Hepatic stellate cell (primary cell): ENCODE data around the gene BTBD2.

Source experiments
- DNase-seq: peaks from one replicate; pipeline ENCODE4 v3.0.0; 2011; ENCODE audit warnings: low spot score

BTBD2 gene

DNA sequence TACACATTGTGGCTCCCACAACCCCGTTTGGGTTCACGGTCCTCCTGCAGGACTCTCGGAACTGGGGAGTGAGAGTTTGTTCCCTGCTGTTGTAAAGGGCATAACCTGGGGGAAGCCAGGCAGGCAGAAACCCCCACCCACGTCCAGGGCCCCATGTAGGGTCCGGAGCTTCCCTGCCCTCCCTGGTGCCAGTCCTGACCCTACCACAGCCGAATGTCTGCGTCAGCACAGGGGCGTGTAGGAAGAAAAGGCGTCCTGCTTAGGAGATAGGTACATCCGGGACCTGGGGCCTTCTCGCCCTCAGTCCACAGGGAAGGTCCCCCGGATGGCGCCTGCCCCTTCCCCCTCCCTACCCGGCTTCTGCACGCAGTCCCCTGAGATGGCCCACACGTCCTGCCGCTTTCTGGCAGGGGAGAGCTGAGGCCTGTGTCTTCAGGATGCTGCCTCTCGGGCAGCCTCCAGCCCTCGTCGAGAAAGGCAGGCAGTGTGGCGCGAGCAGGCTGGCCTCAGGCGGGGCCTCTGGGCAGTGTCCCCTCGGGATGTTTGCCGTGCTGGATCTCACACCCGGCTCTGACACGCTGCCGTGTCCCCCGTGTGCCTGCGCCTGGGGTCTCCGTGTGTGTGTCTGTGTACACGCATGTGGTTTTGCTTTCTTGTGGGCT is 55.5 kb downstream of the BTBD2 start:
- no peak for DNase-seq

DNA sequence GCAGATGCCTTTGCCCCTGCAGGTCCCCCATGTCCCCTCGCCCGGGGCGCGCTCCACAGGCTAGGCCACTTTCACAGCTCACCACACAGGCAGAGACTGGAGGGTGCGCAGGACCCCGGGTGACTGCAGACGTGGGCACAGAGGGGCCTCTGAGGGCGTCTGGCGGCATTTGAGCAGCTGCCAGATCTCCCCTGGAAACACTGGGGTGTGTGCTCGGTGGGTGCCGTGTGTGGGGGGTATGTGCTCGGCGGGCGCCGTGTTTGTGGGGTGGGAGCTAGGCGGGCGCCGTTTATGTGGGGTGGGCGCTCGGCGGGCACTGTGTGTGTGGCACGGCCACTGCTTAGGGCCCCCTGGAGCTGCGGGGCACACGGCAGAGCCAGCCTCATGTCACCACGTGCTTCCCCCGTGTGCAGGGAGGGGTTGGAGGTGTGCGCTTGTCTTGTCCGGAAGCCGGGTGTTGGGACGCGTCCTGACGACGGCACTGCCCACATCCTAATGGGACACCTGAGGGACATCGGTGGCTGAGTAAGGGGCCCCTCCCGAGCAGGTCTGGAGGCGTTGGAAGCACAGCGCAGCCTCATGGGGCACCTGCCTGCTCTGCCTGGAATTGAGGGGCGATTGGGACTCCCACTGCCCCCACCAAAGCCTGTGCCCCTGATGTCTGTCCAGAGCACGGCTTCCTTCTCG is 57.8 kb downstream of the BTBD2 start:
- no peak for DNase-seq

DNA sequence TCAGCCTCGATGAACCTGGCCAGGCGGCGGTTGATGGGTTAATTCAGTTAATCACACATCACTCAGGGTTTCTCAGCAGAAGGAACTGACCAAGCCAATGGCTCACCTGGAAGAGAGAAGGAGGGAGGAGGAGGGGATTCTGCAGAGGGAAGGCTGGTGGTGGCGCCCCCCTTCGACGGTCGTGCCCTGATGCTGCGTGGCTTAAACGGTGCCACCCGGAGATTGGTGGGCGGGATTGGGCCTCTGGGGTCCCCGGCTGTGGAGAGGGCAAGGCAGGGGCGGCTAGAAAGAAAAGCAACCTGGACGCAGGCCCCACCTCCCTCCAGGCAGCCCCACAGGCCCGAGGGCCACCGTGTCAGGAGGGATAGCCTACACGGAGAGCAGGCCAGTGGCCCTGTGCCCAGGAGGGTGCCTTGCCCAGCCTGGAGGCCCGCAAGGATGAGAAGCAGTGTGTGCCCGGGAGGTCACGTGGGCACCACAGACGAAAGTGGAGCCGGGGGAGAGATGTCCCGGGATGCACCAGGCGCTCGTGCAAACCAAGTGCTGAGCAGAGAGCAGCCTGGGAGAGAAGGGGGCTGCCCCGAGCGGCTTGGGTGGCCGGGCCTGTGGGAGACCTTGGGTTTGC is 58.5 kb downstream of the BTBD2 start:
- no peak for DNase-seq

DNA sequence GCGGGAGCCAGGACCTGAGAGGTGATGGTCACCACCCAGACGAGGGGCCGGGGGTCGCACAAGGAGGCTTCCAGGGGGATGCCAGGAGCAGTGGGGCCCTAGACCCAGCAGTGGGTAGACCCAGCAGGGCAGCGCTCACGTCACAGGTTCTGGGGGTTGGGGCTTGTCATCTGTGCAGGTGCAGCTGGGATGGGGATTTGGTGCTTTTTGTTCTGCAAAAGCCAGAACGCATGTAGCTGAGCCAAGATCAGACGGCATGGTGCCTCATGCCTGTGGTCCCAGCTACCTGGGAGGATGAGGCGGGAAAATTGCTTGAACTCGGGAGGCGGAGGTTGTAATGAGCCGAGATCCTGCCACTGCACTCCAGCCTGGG is 59.4 kb downstream of the BTBD2 start:
- DNase-seq, result no peak

DNA sequence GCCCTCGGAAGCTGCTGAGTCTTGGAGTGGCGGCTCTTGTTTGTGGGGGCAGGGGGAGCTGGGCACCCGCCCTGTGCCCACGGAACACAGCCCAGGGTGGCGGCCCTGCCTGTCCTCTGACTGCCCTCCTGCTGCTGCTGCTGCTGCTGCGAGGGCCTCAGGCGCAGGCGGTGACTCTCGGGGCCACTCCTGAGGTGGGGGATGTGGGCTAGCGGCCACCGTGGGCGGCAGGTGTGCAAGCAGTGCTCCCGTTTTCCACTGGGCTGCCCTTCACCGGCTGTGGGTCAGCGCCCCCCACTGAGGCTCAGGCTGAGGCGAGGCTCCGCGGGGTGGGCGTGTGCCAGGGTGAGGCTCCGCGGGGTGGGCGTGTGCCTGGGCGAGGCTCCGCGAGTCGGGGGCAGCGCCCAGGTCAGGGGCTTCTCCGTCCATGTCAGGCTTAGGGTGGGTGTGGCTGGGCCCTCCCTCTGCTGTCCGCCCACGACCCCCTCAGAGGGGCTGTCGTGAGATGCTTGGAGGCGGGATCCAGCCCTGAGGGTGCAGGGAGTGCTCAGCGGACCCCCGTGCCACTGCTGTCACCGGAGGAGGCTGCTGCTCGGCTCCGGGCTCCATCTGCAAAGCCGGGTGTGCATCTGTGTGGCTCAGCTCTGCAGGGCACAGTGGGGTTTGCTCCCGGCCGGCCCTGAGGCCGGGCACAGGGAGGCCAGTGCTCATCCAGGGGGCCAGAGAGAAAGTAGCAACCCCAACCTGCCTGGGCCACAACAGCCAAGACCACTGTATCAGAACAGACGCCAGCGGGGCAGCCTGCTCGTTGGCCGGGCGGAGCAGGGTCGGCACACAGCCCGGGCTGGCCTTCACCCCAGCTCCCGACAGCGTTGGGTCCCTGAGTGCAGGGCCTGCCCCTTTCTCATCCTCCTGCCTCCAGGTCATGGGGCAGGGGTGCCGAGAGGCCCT is 60.1 kb downstream of the BTBD2 start:
- DNase-seq, result no peak

DNA sequence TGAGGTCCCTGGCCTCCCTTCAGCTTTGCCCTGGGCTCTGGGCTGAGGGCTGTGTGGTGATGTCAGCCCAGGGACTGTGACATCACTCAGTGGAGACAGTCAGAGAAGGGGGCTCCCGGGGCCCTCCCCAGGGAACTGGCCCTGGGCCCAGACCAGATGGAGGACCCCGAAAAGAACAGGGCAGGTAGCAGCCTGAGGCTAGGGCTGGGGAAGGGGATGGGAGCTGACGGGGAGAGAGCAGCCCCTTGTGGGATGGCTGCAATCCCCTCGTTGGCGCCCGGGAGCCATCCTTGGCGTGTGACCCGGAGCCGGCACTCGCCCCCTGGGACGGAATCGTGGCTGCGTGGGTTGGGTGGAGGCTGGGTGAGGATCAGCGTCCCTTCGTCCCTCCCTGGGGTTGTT is 61.0 kb downstream of the BTBD2 start:
- DNase-seq, result no peak

DNA sequence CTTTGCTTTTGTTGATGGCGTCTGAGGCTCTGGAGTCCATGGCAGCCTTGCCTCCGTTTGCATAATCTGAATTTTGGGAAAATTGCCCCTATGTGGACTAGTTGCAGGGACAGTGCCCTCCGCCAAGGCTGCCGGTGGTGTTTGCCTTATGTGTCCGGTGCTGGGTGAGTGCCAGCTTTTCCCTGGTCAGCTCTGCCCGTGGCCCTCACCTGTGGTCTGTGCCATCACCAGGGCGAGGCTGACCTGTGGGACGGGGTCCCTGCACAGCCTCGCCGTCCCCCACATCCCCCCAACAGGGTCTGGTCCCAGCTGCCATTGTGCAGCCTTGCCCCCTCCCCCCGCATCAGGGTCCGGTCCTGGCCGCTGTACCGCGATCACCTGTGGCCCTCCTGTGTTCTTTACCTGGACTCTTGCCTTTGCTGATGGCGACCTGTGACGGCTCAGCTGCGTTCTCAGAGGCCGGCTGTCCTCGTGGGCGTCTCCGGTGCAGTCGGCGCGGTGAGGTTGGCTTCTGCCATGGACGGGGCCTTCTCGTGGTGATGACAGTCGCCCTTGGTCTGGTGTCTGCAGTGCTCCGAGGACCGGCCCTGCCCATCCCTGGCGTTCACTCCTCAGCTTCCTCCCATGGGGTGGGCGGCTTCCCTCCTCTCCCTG is 61.9 kb downstream of the BTBD2 start:
- DNase-seq, result no peak

DNA sequence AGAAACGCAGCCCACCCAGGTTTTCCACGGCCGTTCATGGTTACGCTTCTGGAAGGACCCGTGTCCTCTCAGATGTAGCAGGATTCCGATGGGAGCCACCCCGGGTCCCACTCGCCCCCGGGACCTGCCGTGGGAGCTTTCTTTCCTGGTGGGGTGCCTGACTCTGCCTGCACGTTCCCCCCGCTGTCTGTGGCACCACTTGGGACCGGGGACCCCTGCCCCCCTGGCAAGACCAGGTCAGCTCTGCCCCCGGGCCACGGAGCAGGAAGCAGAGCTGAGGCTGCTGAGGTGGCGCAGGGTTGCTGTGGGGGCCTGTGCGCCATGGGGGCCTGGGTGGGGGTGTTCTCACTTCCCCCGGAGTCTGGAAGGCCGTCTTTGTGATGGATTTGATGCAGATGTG is 62.5 kb downstream of the BTBD2 start:
- DNase-seq, result no peak

DNA sequence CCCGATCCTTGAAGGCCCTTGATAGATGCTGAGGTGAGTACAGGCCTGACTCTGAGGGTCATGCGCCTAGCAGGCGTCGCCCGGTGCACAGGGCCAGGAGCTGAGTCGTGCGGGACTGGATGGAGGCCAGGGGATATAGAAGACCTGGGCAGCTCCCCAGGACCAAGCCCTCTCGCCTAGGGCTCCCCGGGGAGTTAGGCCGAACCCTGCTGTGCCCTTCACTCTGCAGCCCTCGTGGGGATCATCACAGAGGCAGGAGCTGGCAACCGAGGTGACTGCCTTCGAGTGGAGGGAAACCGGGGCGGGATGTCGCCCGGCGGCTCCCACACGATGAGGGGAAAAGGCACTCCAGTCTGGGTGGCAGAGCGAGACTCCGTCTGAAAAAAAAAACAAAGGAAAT is 62.9 kb downstream of the BTBD2 start:
- DNase-seq, result no peak

DNA sequence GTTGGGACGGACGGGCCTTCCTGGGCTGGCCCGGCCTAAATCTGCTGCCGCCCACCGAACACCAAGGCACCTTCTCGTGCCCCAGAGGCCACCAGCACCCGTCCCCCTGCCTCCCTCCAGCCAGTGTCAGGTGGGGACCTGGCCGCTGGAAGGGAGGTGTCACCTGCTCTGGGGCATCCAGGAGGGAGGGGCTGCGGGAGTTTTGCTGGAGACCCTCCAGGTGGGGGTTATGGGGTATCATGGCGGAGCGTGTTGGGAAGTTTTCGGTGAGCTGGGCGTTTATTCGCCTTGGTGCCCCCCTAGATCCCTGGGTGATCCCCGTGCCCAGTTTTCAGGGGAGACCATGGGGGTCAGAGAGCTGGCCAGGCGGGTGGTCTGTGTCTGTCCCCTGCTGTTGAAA is 64.9 kb downstream of the BTBD2 start:
- DNase-seq, result no peak

DNA sequence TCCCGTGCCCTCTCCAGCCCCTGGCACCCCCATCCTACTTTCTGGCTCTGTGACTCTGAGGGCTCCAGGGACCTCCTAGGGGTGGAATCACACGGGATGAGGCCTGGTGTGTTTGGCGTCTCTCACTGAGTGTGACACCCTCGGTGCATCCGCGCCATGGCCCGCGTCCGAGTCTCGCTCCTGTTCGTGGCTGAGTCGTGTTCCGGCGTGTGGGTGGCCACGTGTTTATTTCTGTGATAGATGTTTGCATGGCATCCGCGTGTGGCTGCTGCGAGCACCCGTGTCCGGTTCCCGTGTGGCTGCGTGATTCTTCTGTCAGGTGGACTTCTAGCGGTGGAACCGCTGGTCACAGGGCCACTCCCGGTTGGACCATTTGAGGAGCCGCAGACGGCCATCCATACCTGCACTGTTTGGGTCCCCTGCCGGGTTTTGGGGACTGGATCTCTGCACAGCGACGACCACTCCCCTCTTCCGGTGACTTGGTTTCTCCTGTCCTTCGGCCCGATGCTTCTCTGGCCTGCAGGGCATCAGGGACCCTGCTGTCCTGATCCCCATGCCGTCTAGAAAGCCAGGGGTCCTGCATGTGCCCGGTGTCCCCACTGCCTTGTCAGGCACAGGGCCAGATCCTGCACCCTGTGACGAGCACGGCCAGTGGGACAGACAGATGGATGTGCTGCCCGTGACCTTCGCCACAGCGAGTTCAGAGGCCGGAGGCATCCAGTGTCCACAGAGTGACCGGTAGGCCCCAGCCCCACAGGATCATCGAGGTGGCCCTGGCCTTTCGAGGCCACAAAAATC is 66.0 kb downstream of the BTBD2 start:
- no peak for DNase-seq

DNA sequence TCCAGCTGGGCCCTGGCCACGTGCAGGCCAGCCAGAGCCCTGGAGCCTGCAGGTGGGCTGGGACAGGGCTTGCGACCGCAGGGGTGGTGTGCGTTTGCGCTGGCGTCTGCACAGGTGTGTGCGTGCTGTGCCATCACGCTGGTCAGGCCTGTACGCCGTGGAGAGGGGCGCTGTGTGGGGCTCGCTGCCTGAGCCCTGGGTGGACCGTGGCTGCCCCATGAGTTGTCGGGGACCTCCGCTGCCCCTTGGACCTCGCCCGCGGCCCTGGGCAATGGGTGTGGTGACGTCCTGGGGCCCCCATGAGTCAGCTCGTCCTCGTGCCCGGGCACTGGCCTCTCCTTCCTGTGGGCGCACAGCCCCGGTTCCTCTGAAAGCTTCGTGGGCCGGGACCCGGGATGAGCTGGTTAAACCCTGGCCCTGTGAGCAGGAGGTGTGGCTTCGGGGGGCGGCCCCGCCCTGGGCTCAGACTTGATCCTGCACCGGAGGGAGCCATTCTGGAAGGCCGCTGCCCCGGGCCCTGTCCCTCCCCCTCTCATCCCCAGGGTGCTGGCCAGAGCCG is 67.8 kb downstream of the BTBD2 start:
- DNase-seq, result no peak

DNA sequence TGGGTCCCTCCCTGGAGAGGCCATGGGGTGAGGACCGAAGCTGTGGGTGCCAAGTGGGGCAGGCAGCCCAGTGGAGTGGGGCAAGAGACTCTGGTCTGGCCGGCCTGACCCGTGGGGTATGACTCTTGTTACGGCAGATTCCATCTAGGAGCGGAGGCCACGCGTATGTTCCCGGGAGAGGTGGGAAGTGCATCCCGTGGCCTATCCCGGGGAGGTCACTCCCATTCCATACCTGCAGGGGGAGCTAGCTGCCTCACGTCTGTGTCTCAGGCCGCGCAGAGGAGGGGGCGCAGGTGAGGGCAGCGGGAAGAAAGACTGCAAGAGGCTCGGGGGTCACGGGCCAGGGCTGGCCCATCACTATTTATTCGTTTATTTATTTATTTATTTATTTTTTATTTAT is 69.6 kb downstream of the BTBD2 start:
- peak; percentile 51 for DNase-seq

DNA sequence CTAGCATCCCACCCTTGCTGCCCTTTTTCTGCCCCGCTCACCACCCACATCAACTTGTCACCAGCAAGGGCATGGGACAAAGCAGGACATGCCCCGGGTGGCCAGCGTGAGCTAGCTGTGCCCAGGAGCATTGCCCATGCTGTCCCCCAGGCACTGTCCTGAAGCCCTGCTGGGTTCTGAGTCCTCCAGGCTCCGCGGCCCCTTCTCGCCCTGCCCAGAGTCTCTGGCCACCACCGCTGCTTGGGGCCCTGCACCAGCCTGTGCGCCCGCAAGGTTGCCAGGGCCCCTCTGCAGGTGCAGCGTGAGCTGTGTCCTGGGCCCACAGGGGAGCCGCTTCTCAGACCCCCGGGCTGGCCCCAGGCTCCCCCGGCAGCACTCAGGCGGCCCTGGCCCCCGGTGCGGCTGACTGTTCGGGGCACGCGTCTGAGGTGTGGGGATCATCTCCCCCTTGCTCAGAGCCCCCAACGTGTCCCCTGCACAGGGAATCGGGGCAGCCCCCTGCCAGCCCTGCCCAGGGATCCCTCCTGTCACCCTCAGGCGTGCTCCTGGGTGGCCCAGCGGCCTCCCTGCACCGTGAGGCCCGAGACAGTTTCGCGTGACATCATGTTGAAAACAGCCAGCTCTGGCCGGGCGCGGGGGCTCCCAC is 70.5 kb downstream of the BTBD2 start:
- no peak for DNase-seq

DNA sequence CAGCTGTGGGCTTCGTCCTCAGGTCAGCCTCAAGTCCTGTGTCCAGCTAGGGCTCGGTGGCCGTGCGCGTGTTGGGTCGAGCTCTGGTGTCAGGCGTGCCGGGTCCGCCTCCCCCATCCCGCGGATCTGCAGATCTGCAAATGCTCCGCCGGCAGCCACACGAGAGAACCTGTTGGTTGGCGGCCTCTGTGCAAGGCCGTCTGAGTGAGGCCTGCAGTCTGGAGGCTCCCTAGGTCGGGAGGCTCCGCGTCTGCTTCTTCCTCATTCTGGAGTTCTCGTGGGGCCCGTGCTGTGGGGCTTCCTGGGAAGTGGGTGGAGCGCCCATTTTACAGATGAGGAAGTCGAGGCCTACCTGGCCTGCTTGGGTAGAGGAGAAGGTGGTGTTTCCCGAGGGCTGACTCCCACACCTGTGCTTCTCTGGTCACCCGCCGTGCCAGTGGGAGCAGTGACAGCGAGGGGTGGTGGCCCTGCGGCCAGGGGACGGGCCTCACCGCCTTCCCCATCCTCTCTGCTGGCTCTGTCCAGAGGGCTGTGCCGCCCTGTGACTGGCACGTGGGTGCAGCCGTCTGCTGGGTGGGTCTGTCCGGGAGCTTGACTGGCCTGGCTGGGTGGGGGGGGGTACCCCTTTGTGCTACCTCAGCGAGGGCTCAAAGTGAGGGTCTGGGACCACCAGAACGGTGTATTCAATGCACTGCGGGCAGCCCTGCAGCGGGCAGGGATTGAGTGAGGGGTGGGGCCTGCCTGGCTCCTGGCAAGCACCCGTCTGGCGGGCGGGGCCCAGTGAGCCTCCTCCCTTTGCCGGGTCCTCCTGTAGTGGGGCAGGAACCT is 71.2 kb downstream of the BTBD2 start:
- no peak for DNase-seq

DNA sequence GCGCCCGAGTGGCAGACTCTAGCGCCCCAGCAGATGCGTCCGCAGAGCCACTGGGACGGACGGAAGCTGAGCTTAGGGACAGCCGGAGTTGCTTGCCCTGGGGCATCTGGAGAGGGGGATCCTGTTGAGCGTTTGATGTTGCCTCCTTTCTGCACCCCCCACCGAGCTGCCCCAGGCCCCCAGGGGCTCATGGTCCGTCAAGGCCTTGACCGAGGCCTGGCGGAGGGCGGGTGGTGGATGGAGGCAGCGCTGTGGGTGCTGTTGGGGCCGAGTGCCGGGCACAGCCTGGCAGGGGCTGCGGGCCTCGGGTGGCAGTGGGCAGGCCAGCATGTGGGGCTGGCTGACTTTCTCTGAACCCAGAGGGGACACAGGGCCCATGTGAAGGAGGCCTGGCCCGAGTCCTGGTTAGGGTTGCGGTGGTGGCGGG is 71.8 kb downstream of the BTBD2 start:
- no peak for DNase-seq

DNA sequence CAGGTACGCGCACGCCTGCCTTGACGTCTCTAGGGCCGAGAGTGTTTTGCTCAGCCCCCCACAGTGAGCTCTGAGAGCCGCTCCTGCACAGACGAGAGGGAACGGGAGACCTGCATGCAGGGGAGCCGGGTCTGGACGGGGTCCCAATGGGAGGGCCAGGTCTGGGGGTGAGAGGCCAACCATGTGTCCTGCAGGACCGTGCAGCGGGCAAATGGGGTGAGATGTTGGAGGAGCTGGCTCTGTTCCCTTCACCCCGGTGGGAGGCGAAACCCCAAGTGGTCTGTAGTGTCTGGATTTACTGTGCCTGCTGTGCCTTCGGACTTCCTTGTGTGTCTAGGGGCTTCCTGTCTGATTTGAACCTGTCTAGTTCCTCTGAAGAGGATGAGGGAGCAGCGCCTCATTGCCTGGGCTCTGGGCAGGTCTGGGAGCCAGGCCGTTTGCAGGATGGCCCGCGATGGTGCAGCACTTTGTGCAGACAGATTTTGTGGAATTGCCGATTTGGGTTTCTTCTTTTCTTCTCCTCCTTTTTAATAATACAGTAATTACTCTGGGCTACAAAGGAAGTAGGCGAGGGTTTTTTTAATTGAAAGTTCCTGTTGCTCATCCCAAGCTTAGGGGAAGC is 72.5 kb downstream of the BTBD2 start:
- DNase-seq, result no peak

DNA sequence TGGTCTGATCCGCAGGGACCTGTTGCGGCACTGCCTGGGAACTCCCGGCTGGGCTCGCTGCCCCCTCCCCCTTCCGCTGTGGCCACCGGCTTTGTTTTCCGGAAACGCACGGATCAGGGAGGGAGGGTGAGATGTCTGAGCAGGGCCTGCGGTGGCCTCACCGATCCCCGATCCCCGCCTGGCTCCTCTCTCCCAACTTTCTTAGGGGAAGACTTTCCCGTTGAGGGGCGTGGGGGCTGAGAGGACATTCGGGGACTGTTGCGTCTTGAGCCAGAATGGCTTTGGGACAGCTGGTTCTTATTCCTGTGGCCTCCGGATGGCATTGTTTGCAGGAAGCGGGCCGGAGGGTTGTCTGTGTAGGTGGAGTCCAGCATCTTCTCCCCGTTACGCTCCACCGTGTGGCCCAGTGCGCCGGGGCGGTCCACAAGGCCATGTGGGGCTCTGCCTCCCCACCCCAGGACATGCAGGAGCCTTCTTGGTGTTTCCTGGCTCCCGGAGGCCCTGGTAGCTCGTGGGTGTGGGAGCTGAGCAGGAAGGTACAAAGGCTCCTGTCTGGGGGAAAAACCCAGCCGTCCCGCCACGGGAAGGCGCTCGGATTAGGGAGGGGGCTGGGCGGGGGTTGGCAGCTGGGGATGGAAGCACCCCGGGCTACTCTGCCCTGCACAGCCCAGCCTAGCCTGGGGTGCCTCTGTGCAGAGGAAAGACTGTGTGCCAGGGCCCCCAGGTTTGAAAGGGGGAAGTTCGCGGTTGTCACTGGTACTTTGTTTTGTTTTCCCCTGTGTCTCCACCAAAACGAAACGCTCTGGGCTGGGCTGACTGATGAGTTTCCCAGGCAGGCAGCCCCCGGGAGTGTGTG is 73.2 kb downstream of the BTBD2 start:
- peak; percentile 88 for DNase-seq
